Liver (tissue), 9 donors: ENCODE results near the gene MKRN3. TPM values are rescaled to one million over a fixed set of nuclear protein-coding genes. Genes with fewer than 3 reads are reported as not detected.

Source experiments
- DNase-seq: peaks from one replicate; pipeline ENCODE4 v3.0.0-alpha.2; 2017; ENCODE audit warnings: low spot score
- H3K27ac ChIP-seq, 2 donors: one replicate each; pipeline ENCODE4 v1.7.0; 2013; ENCODE audit warnings: inconsistent platforms in 2 of 2, low read length in 2 of 2, control low read depth in 1 of 2, low read depth in 1 of 2, mild to moderate bottlenecking in 1 of 2
- H3K27me3 ChIP-seq, 4 donors: one replicate each; pipeline versions ENCODE4 v1.6.1 to v1.7.0; 2013; ENCODE audit warnings: low read length in 3 of 4, inconsistent platforms in 1 of 4, mild to moderate bottlenecking in 1 of 4, moderate library complexity in 1 of 4; ENCODE audit not compliant: control insufficient read depth in 4 of 4, insufficient read depth in 4 of 4
- H3K36me3 ChIP-seq, 4 donors: one replicate each; pipeline versions ENCODE4 v1.6.1 to v1.7.0; 2013; ENCODE audit warnings: low read length in 3 of 4, mild to moderate bottlenecking in 3 of 4, low read depth in 1 of 4, moderate library complexity in 1 of 4; ENCODE audit not compliant: control insufficient read depth in 4 of 4, insufficient read depth in 3 of 4
- H3K4me1 ChIP-seq, 4 donors: one replicate each; pipeline versions ENCODE4 v1.6.1 to v1.7.0; 2013; ENCODE audit warnings: low read length in 3 of 4, mild to moderate bottlenecking in 3 of 4, moderate library complexity in 1 of 4; ENCODE audit not compliant: control insufficient read depth in 4 of 4, insufficient read depth in 4 of 4
- H3K4me3 ChIP-seq, 3 donors: one replicate each; pipeline versions ENCODE4 v1.6.1 to v1.7.0; 2013; ENCODE audit warnings: low read length in 3 of 3, control low read depth in 1 of 3, low read depth in 1 of 3, mild to moderate bottlenecking in 1 of 3
- H3K9ac ChIP-seq, 2 donors: one replicate each; pipeline ENCODE4 v1.7.0; 2013; ENCODE audit warnings: low read length in 2 of 2, mild to moderate bottlenecking in 2 of 2, moderate library complexity in 2 of 2, control low read depth in 1 of 2, low read depth in 1 of 2
- H3K9me3 ChIP-seq, 4 donors: one replicate each; pipeline versions ENCODE4 v1.6.1 to v1.7.0; 2013; ENCODE audit warnings: low read length in 3 of 4; ENCODE audit not compliant: control insufficient read depth in 4 of 4
- ATF3 ChIP-seq: IDR thresholded peaks from 2 replicates; pipeline ENCODE4 v1.6.1; 2016; ENCODE audit warnings: antibody characterized with exemption
- EGR1 ChIP-seq, 2 donors: IDR thresholded peaks; 2 replicates each; pipeline ENCODE4 v1.6.1; 2016 to 2018; ENCODE audit warnings: antibody characterized with exemption in 2 of 2, low read depth in 2 of 2
- FOXA1 ChIP-seq: IDR thresholded peaks from 2 replicates; pipeline ENCODE4 v1.6.1; 2016; ENCODE audit warnings: antibody characterized with exemption
- FOXA2 ChIP-seq: IDR thresholded peaks from 2 replicates; pipeline ENCODE4 v1.6.1; 2016; ENCODE audit warnings: antibody characterized with exemption
- GABPA ChIP-seq, 2 donors: IDR thresholded peaks in 1 of 2; conservative IDR thresholded peaks in 1 of 2; 2 replicates each; pipeline ENCODE4 v1.6.1; 2016; ENCODE audit warnings: antibody characterized with exemption in 2 of 2, mild to moderate bottlenecking in 1 of 2, moderate library complexity in 1 of 2
- HNF4A ChIP-seq, 2 donors: conservative IDR thresholded peaks; 2 replicates each; pipeline ENCODE4 v1.6.1; 2016; ENCODE audit warnings: antibody characterized with exemption in 2 of 2, mild to moderate bottlenecking in 2 of 2
- HNF4G ChIP-seq: IDR thresholded peaks from 2 replicates; pipeline ENCODE4 v1.6.1; 2016; ENCODE audit warnings: antibody characterized with exemption
- JUND ChIP-seq, 2 donors: IDR thresholded peaks; 2 replicates each; pipeline ENCODE4 v1.6.1; 2016; ENCODE audit warnings: antibody characterized with exemption in 2 of 2
- MAX ChIP-seq: IDR thresholded peaks from 2 replicates; pipeline ENCODE4 v1.6.1; 2016; ENCODE audit warnings: antibody characterized with exemption
- NR2F2 ChIP-seq: IDR thresholded peaks from 2 replicates; pipeline ENCODE4 v1.6.1; 2016; ENCODE audit warnings: antibody characterized with exemption
- RAD21 ChIP-seq, 2 donors: IDR thresholded peaks; 2 replicates each; pipeline ENCODE4 v1.6.1; 2016; ENCODE audit warnings: antibody characterized with exemption in 2 of 2, mild to moderate bottlenecking in 2 of 2
- REST ChIP-seq: IDR thresholded peaks from 2 replicates; pipeline ENCODE4 v1.6.1; 2016; ENCODE audit warnings: antibody characterized with exemption, mild to moderate bottlenecking
- RXRA ChIP-seq, 2 donors: IDR thresholded peaks; 2 replicates each; pipeline ENCODE4 v1.6.1; 2017 to 2018; ENCODE audit warnings: antibody characterized with exemption in 2 of 2, mild to moderate bottlenecking in 1 of 2
- SP1 ChIP-seq: IDR thresholded peaks from 2 replicates; pipeline ENCODE4 v1.6.1; 2018; ENCODE audit warnings: antibody characterized with exemption, mild to moderate bottlenecking
- TAF1 ChIP-seq: conservative IDR thresholded peaks from 2 replicates; pipeline ENCODE4 v1.6.1; 2016; ENCODE audit warnings: antibody characterized with exemption, mild to moderate bottlenecking
- YY1 ChIP-seq: IDR thresholded peaks from 2 replicates; pipeline ENCODE4 v1.6.1; 2016; ENCODE audit warnings: antibody characterized with exemption, mild to moderate bottlenecking
- ZBTB33 ChIP-seq: IDR thresholded peaks from 2 replicates; pipeline ENCODE4 v1.6.1; 2016; ENCODE audit warnings: antibody characterized with exemption
- WGBS: extraction: QIAGEN DNeasy Blood & Tissue Kit; methylation state at CpG from one replicate; pipeline ENCODE4 v1.1.7; 2013; 5-methylcytosine and 5-hydroxymethylcytosine counted together
- polyA plus RNA-seq, 2 donors: library from polyadenylated mRNA; stranded (reverse) in 1 of 2; unstranded in 1 of 2; fragments of 200-250 nt in 1 of 2; fragments of >200 nt in 1 of 2; fragmentation: Nextera tagmentation in 1 of 2; extraction: Ambion mirVana in 1 of 2; gene quantifications; one replicate each; pipeline versions ENCODE4 v1.2.1 to v1.2.3, GENCODE V29; 2013 to 2015
- total RNA-seq, 2 donors: library from RNA; depleted of rRNA; stranded (reverse); fragments of >200 nt; gene quantifications; one replicate each; pipeline ENCODE4 v1.2.3, GENCODE V29; 2014
- TF ChIP-seq, protein P1 (sequence below): fragments of 150-350 bp; IDR thresholded peaks from 2 replicates; pipeline ENCODE4 v1.5.1; 2017; ENCODE audit warnings: improper control_type of control experiment, low read depth, low read length; ENCODE audit not compliant: missing input control
- donor health status: healthy.
- donor health status: healthy.
- donor health status: healthy.
- donor health status: healthy.
- donor health status: healthy.

Gene MKRN3
- total and polyA plus RNA-seq, 4 donors, result 0.59 TPM; not detected in 3

GRCh38 chr15:23589012-23589411 lies 23.5 kb downstream of the MKRN3 start (continued):
- TF ChIP-seq TAF1, result no peak
- TF ChIP-seq, protein P1, sequence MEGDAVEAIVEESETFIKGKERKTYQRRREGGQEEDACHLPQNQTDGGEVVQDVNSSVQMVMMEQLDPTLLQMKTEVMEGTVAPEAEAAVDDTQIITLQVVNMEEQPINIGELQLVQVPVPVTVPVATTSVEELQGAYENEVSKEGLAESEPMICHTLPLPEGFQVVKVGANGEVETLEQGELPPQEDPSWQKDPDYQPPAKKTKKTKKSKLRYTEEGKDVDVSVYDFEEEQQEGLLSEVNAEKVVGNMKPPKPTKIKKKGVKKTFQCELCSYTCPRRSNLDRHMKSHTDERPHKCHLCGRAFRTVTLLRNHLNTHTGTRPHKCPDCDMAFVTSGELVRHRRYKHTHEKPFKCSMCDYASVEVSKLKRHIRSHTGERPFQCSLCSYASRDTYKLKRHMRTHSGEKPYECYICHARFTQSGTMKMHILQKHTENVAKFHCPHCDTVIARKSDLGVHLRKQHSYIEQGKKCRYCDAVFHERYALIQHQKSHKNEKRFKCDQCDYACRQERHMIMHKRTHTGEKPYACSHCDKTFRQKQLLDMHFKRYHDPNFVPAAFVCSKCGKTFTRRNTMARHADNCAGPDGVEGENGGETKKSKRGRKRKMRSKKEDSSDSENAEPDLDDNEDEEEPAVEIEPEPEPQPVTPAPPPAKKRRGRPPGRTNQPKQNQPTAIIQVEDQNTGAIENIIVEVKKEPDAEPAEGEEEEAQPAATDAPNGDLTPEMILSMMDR, result no peak
- TF ChIP-seq NR2F2, result no peak
- TF ChIP-seq GABPA (IDR thresholded peaks at IDR 0.05 in 1 of 2, conservative IDR thresholded peaks at IDR 0.05 in 1 of 2), result no peak
- TF ChIP-seq YY1, result no peak

- Histone ChIP-seq H3K36me3 (no peaks in the 10 kb centered on the region), H3K27me3 (no peaks in the 10 kb centered on the region), H3K27ac (no peak overlapping the region), H3K9me3 (no peaks in the 10 kb centered on the region), H3K4me3 (no peak overlapping the region), H3K4me1 (no peaks in the 10 kb centered on the region), H3K9ac (no peak overlapping the region)
- WGBS, result 77% methylated on average over 7 of the region's 7 CpGs
- TF ChIP-seq YY1 (no peak), NR2F2 (no peak), ZBTB33 (no peak), ATF3 (no peak), SP1 (no peak), TAF1 (no peak), HNF4G (no peak), RAD21 (IDR thresholded peaks at IDR 0.05) (no peak), RXRA (IDR thresholded peaks at IDR 0.05) (no peak), GABPA (IDR thresholded peaks at IDR 0.05 in 1 of 2, conservative IDR thresholded peaks at IDR 0.05 in 1 of 2) (no peak), REST (no peak), EGR1 (IDR thresholded peaks at IDR 0.05; ENCODE audit: low read depth in 2 of 2) (no peak), FOXA2 (no peak), HNF4A (conservative IDR thresholded peaks at IDR 0.05) (no peak), JUND (IDR thresholded peaks at IDR 0.05) (no peak), MAX (no peak), FOXA1 (no peak)
- TF ChIP-seq, protein P1, result no peak
- DNase-seq, result no peak
These were observed 28.8 kb downstream of the MKRN3 start for GRCh38 chr15:23594252-23594770.
